GM19351 (cell line): ENCODE measurements around the gene LDB2.

Experiments
- ATAC-seq: cut with Tn5 transposase; IDR thresholded peaks from one replicate; pipeline ENCODE4 v1.9.1; 2021; ENCODE audit warnings: mild to moderate bottlenecking, moderate library complexity; ENCODE audit not compliant: unreplicated experiment

The LDB2 gene

DNA sequence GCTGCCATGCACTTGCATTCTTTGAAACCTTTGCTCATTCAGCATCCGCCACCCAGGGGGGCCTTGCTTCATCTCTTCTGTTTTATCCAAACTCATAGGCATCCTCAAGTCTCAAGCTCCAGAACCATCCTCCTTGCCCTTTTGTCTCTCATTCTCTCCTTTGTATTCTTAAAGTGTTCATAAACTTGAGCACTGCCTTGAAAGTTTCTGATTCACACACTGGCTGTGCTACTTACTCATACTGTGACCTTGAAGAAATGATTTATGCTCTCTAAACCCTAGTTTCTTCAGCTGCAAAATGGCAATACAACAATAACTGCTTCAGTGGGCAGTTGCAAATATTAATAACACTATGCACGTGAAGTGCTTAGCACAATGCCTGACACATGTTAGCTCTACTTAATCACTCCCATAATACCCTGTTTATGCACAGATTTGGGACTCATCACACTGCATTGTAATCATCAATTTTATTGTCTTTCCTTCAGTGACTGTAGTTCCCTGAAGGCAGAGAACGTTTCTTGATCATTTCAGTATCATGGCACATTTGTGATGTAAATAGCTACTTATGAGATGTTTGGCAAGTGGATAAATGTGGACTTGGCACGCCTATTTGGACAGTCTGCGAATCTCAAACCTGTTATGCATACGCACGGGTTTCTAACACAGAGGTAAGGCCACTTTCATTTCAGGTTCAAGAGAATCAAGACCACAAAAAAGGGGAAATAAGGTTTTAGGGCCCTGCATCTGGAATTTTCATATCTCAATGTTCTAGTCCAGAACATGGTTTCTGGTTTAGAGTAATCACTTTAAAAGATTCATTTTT lies 291.0 kb downstream of the LDB2 start:
- no peak for ATAC-seq

DNA sequence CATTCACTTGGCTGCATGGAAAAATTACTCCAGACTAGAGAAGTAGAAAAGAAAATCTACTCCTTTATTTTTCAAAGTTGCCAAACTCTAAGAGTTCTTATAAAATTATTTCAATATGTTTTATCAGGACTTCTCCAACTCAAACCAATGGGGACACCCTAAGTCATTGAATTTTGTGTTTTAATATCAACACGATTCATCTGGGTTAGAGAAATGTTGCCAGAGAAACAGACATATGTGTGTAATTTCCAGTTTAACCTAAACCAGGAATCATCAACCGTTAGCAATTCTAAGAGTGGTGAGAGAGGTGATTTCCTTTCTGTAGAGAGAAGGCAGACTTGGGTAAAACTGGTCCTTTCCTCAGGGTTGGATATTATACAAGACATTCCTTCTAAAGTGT lies 291.8 kb downstream of the LDB2 start:
- no peak for ATAC-seq

DNA sequence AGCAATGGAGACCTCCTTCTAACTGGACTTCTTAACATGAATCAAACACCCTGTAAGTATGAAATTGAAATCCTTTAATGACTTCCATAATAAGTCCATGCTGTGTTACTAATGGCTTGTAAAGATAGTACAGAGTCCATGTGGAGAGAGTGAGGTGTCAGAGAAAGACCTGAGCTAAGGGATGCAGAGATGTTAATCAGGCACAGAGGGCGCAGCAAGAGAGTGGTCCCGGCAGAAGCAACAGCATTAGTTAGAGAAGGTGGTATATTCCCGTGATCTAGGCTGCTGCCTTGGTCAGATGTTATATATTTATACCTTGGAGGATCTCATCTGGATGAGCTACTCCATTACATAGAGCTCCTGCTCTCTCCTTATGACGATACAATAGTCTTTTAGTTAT lies 295.3 kb downstream of the LDB2 start:
- ATAC-seq = no peak

DNA sequence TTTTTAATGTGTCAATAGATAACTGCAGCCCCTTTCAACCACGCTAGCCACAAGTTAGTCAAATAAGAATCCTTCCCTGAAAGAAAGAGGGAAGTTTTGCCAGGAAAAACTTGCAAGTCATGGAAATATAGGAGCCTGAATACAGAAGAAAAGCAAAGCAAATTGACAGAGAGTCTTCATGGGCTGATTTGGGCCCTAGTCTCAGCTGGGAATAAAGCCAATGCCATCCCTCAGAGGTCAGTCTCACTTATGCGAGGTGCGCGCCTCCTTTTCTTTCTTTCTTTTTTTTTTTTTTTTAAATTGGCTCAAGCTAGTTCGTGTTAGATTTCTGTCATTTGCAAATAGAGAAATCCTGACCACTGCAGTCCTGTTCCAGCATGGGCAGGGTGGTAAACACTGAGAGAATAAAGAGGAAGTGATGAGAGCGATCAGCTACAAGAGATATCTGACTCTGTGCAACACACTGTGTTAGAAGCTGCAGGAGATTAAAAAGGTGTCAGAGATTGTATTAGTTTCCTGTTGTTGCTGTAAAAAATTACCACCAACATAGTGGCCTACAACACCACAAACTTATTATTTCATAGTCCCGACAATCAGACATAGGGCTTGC lies 299.7 kb downstream of the LDB2 start:
- no peak for ATAC-seq

DNA sequence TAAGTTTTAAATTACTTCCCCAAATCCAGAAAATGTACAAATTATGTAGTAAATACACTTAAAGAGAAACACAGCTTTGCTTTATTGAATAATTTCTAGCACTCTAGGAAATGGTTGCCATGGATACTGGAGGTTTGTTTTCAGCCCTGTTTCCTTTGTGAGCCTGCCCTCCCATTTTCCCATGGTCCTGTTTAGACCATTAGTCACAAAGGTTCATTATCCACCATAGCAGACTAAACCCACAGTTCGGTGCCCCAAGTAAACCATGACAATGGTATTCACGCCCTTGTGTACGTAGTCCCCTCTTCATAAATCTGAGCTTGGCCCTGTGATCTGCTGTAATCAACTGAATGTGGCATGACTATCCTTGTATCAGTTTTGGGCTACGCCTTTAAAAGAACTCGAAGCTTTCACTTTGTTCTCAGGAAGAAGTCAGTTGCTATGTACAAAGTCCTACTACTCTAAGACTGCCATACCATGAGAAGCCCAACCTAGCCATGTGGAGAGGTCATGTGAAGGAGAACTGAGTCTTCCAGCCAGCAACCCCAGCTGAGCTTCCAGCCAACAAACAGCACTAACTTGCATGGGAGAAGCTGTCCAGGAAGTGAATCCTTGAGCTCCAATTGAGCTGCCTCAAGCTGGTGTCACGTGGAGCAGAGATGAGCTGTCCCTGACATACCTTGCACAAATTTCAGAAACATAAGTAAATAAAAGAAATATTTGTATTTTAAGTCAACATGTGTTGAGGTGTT lies 300.4 kb downstream of the LDB2 start:
- ATAC-seq = no peak

DNA sequence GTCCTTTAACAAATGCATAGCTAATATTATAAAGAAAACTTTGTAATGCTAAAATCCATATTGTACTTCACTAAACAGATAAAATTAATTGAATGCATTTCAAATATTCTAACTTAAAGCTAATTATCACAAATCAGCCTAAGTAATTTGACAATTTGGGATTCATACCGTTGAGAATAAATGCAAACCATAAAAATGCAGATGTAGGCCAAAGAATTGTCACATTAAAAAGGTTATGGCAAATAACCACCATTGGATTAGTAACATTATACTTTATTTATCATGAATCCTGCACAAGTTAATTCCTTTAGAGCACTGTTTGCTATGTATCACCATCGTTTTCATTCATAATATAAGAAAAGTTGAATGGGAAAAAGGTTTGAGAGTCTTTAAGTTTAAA lies 301.0 kb downstream of the LDB2 start:
- no peak for ATAC-seq

DNA sequence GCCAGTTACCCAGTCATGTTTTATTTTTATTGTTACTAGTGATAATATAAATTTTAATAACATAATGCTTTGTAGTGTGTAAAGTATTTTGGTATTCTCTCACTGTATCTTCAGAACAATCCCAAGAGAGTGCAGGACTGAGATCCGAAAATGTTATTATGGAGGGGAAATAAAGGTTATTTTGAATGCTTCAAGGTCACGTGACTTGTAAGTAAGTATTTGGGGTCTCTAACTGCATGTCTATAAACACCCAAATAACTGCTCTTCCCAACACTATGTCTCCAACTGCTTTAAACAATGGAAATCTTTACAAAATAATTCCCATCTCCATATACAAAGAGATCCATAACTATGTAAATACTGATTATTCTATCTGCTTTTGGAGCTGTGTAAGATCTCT lies 302.2 kb downstream of the LDB2 start:
- no peak for ATAC-seq

DNA sequence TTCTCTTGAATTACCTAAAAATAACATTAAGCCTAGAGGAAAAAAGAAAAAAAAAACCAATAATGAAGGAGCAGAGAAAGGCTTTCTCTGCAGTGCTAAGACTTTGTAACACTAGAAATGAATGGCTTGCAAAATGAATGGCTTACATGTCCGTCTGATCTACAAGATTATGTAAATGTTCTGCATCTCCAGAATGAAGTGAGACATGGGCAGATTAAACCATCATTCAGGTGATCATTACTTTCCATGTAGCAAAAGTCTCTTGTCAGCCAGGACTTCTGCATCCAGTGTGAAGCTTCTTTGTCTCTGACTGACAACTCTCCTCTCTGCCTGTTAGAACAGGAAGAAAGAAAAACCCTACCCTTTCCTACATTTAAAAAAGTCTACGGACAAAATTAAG lies 304.3 kb downstream of the LDB2 start:
- no peak for ATAC-seq

DNA sequence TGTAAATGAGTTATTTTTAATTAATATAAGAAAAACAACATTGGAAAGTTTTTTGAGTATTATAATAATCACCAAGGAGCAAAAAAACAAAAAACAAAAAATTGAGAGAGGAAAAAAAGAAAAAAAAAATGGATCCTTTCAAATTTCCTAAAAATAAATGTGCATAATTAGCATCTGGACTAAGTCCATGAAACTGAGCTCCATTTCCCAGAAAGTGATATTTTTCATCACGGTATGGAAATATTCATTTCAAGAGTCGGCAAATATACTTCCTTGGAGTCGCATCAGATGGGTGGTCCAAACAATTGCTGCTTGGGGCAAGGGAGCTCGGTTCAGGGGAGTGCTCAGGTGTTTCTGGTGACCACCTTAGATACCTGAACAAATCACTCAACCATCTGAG lies 305.1 kb downstream of the LDB2 start:
- no peak for ATAC-seq

DNA sequence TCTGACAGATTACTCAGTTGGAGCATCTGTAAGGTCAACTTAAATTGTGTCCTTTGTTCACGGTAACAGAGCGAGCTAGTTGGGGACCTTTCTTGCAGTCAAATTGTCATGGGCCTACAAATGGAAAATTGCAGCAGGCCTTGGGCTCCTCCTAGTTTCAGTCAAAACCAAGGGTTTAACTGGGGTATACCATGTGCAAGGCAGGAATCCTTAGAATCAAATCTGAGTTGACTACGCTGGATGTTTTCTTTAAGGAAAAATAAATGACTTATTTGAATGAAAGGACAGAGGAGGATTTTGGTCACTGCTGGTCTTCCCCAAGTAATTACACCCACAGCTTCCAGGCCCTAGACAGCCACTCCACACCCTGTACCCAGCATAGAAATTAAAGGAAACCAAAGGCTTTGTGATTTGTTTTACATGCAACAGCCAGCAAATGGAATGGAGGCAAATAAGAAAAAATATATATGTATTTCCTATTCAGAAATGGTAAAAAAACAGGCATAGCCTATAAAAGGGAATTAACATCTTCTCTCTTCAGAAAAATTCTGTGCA lies 307.1 kb downstream of the LDB2 start:
- no peak for ATAC-seq

DNA sequence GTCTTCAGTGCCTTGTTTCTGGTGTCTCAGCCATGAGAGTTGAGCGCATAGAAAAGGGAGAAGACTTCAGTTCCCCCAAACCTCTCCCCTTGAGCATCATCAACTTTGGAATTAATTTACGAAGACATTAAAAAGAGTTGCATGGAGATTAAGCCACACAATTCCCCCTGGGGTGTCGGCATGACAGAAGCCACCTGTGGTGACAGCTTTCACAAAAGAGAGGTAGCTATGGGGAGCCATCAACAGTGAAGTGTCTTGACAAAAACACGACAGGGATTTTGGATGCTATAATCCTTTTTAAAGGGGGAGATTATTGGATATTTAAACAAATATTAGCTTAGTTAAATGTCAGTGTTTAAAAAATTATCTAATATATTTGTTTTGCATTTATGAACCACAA lies 307.6 kb downstream of the LDB2 start:
- ATAC-seq = no peak

DNA sequence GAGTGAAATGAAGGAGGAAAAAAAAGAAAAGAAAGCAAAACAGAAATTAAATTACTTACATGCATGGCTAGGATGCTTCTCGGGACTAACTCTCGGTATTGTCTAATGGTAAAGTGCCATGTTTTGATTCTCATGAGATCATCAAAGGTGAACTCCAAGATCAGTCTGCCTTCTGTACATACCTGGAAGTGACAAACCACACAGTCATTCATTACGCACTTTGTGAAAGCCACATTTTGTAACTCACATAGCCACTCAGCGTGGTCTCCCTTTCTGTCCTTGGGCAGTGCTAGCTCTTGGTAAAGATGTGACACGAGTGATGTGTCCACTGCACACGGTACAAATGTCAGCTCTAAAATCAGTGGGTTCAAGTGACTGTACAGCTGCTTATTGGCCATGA lies 309.8 kb downstream of the LDB2 start:
- no peak for ATAC-seq

DNA sequence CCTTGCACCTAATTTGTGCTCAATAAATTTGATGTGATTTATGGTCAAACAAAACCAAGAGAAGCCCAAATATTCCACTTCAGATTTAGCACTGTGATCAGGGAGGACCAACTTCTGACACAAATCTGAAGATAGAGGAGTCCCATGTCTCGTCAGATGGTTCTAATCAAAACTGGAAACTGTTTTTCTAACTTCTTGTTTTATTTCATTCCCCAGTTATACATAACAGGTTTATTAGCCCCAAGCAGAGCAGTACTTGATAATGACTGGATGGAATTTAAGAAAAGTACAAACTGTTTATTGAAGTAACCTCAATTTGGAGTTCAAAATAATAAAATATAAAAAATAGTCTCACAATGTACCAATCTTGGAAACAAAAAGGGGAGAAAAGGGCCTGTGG lies 310.3 kb downstream of the LDB2 start:
- ATAC-seq = no peak

DNA sequence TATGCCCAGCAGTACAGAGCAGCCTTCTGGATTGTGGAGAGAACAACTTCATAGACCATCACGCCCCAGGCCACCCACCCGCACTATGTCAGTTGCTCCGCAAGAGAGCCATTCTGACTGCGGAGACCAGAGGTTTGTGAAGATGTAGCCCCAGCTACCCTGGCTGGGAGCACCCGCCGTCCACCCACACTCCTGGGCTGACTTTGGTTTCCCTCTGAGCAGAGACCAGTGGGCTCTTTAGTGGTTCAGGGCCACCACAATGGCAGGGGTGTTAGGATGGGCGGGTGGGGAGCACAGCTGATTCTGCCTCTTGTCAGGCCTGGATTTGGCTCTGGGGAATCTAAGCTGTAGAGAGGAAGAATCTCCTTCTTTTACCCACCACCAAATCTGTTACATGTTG lies 313.4 kb downstream of the LDB2 start:
- no peak for ATAC-seq

DNA sequence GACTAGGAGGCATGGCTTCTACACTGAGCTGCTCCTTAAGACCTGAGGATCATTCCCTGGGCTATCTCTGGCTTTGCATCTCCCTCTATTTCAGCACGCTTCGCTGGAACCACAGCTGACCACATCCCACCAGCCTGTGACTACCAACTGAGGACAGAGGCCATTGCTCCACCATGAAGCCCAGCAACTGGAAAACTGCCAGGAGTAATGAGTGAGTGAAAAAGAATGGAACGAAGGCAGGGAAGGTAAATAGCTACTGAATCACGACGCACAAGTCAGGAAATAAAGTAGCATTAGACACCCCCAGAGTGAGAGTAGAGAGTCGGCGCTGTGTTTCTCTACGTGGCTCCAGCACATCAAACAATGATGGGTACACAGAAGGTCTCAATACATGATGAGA lies 314.7 kb downstream of the LDB2 start:
- ATAC-seq = no peak

DNA sequence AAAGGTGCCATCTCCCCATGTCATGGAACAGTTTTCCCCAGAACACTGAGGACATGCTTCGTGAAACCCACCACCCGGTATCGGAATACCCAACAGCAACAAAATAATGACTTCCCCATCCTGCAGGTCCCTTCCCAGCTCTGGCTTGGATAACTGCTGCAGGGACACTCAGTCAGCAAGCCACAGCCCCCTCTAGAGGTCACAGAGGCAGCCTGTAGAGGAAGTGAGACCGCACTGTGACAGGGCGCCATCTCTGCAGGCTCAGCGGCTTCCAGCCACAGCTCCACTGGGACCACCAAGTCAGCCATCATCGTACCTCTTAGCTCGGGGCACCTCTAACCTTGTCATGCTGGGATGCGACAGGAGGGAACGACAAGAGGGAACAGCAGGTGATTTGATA lies 315.9 kb downstream of the LDB2 start:
- no peak for ATAC-seq

DNA sequence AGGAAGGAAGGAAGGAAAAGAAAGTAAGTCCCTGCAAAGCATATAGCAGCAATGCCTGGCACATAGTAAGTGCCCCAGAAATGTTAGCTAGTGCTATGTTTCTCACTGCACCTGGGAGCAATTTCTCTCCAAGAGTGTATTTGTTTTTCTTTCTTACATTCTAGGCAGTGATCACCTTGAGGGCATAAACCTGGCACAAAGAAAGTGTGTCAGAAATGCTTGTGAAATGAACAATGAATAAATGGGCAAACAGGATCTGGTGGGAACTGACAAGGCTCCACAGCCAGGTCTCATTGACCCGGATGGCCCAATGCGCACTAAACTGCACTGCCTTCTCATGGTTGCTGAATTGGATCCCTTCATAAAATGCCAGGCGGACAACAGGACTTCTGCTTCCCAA lies 316.4 kb downstream of the LDB2 start:
- ATAC-seq = no peak

DNA sequence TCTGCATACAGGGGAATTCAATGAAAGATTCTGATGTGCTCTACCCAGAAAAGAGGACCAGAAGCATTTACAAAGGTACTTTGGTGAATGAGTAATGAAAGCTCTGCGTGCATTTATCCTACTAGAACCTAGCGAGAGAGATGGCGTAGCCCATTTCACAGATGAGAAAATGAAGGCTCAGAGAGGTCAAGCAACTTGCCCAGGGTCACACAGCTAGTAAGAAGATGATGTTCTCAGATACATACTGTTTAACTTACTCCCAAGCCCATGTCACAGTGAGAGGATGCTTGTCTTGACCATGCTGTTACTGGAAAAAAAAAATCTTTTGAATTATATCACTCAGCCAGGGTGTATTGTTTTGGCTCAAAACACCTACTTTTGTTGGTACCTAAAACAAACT lies 317.3 kb downstream of the LDB2 start:
- ATAC-seq = no peak

DNA sequence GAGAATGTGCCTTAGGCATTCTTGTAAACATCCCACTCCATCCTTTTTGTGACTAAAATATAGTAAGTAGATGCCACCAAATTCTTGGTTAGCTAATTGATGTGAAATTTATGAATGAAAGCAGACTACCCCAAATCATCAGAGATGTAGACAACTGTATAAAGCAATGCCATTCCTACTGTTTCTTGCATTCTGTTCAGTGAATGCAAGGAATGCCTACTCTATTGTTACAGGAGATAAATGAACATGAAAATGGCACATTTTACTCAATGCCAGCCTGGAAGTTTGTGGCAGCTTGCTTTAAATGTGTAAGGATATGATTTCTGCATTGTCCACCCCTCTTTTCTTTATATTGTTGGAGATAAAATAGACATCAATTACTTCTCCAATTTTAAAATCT lies 317.9 kb downstream of the LDB2 start:
- ATAC-seq = no peak

DNA sequence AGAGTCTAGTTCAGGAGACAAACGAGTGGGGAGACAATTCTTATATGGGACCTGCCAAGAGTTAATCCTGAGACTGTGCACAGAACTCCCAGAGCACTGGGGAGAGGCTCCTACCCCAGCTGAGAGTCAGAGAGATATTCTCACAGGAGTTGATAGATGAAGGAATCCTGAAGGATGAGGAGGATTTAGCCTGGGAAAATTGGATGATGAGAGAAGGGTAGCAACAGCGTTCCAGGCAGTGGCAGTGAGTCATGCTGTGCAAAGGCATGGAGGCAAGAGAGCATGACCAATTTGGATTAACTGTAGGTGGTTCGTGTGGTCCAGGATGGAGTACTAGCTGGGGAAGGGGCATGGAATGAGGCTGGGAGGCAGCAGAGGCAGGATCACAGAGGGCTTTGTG lies 318.6 kb downstream of the LDB2 start:
- ATAC-seq = no peak

DNA sequence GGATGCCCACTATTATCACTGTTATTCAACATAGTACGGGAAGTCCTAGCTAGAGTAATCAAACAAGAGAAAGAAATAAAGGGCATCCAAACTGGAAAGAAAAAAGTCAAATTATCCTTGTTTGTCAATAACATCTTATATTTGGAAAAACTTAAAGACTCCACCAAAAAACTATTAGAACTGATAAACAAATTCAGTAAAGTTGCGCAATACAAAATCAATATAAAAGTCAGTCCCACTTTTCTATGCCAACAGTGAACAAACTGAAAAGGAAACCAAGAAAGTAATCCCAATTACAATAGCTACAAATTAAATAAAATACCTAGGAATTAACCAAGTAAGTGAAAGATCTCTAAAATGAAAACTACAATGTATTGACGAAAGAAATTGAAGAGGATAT lies 321.3 kb downstream of the LDB2 start:
- no peak for ATAC-seq

DNA sequence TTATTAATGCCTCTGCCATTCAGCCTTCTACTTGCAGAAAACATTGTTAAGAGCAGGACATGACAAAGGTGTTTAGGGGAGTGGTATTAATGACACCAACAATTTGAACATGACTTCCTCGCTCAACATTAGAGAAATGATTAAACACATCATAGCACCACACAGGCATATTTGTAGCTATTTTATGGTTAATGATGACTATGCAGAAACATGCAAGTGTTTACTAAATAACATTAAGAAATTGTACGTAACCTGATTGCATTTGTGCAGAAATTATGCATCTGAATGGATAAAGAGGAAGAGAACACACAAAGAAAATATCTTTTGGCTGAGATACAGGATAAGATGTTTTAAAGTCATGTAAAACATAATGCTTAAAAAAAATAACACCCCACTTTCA lies 323.5 kb downstream of the LDB2 start:
- ATAC-seq = no peak
